Left ventricle myocardium inferior (tissue), 1 donor: ENCODE measurements around the gene PHKB. TPM values are rescaled to one million over a fixed set of nuclear protein-coding genes. Genes with fewer than 3 reads are reported as not detected.

ENCODE experiments used
- DNase-seq: peaks from one replicate; pipeline ENCODE4 v3.0.0-alpha.2; 2020
- H3K27ac ChIP-seq: fragments of 200-600 bp; replicated peaks from 2 replicates; pipeline ENCODE4 v1.8.0; 2021
- H3K27me3 ChIP-seq: fragments of 200-600 bp; 2 replicates; pipeline ENCODE4 v1.8.0; 2021; ENCODE audit warnings: low read depth
- H3K36me3 ChIP-seq: fragments of 200-600 bp; 2 replicates; pipeline ENCODE4 v1.8.0; 2021
- H3K4me1 ChIP-seq: fragments of 200-600 bp; 2 replicates; pipeline ENCODE4 v1.8.0; 2021
- H3K4me3 ChIP-seq: fragments of 200-600 bp; 2 replicates; pipeline ENCODE4 v1.8.0; 2021; ENCODE audit warnings: mild to moderate bottlenecking, moderate library complexity
- H3K9me3 ChIP-seq: fragments of 200-600 bp; replicated peaks from 2 replicates; pipeline ENCODE4 v1.8.0; 2021
- CTCF ChIP-seq: fragments of 200-600 bp; IDR thresholded peaks from 2 replicates; pipeline ENCODE4 v1.8.0; 2021; ENCODE audit warnings: antibody characterized with exemption, mild to moderate bottlenecking, borderline replicate concordance
- intact Hi-C: fragments of 100-400 bp; cut with micrococcal nuclease; formaldehyde crosslinking; loops from one replicate; pipeline ENCODE4 v1.11.0; 2022
- total RNA-seq: library from RNA; stranded (reverse); fragmentation: NEBNext Ultra II Directional; extraction: Animal tissue kit (Norgen Biotek cat#: 25700); gene quantifications from one replicate; pipeline ENCODE4 v1.2.1, GENCODE V29; 2021
- donor health status: DM: no; HTN: yes; CAD: no; lungs with severe emphysema.

The PHKB gene
- total RNA-seq, 1 donor from 2014 or later: 63.2 TPM

- Histone ChIP-seq H3K4me3 (no peak overlapping the region), H3K9me3 (no peaks in the 10 kb centered on the region), H3K27me3 (no peaks in the 10 kb centered on the region), H3K4me1 (peaks cover 5% of the 10 kb centered on the region), H3K36me3 (no peaks in the 10 kb centered on the region), H3K27ac (no peak overlapping the region)
- DNase-seq: no peak
- no peak for TF ChIP-seq CTCF
- intact Hi-C loops: no loop called here
Observed at GRCh38 chr16:47731252-47731651, 270.1 kb downstream of the PHKB start.

GRCh38 chr16:47732122-47732521 is 271.0 kb downstream of the PHKB start:
- no peak overlapping the region for H3K4me3 ChIP-seq
- no peaks in the 10 kb centered on the region for H3K36me3 ChIP-seq
- DNase-seq: no peak
- peaks cover 5% of the 10 kb centered on the region for H3K4me1 ChIP-seq
- intact Hi-C loops: no loop called here
- no peak overlapping the region for H3K27ac ChIP-seq
- H3K27me3 ChIP-seq: no peaks in the 10 kb centered on the region
- TF ChIP-seq CTCF: no peak
- H3K9me3 ChIP-seq: no peaks in the 10 kb centered on the region

GRCh38 chr16:47732523-47733111 is 271.5 kb downstream of the PHKB start:
- intact Hi-C loops: no loop called here
- H3K4me3 ChIP-seq: no peak overlapping the region
- H3K36me3 ChIP-seq: no peaks in the 10 kb centered on the region
- no peaks in the 10 kb centered on the region for H3K9me3 ChIP-seq
- TF ChIP-seq CTCF: no peak
- no peak for DNase-seq
- no peaks in the 10 kb centered on the region for H3K27me3 ChIP-seq
- peaks cover 5% of the 10 kb centered on the region for H3K4me1 ChIP-seq
- no peak overlapping the region for H3K27ac ChIP-seq

GRCh38 chr16:47734081-47734857 is 273.1 kb downstream of the PHKB start:
- intact Hi-C loops: no loop called here
- no peaks in the 10 kb centered on the region for H3K36me3 ChIP-seq
- no peak overlapping the region for H3K4me3 ChIP-seq
- no peak for TF ChIP-seq CTCF
- peaks cover 8% of the 10 kb centered on the region for H3K9me3 ChIP-seq
- no peak for DNase-seq
- H3K4me1 ChIP-seq: peaks cover 5% of the 10 kb centered on the region
- no peaks in the 10 kb centered on the region for H3K27me3 ChIP-seq
- no peak overlapping the region for H3K27ac ChIP-seq

- Histone ChIP-seq H3K36me3 (no peaks in the 10 kb centered on the region), H3K27me3 (no peaks in the 10 kb centered on the region), H3K9me3 (peaks cover 11% of the 10 kb centered on the region), H3K27ac (no peak overlapping the region), H3K4me3 (no peak overlapping the region), H3K4me1 (peaks cover 5% of the 10 kb centered on the region)
- DNase-seq: no peak
- intact Hi-C loops: no loop called here
- no peak for TF ChIP-seq CTCF
Observed at GRCh38 chr16:47734987-47735594, 274.0 kb downstream of the PHKB start.
